Inflammatory macrophage treated with lipopolysaccharide for 1 hour (primary cell): ENCODE data around the gene ENTHD1.

Experiments
- DNase-seq, 2 donors: peaks; one replicate each; pipeline ENCODE4 v3.0.0-alpha.2; 2020 to 2022

Gene ENTHD1

GRCh38 chr22:39839204-39839603 lies 54.4 kb downstream of the ENTHD1 start:
- no peak for DNase-seq

GRCh38 chr22:39833610-39834009 lies 60.0 kb downstream of the ENTHD1 start:
- DNase-seq = no peak

- DNase-seq = no peak
Measured at GRCh38 chr22:39833093-39833492, 60.5 kb downstream of the ENTHD1 start.

DNA sequence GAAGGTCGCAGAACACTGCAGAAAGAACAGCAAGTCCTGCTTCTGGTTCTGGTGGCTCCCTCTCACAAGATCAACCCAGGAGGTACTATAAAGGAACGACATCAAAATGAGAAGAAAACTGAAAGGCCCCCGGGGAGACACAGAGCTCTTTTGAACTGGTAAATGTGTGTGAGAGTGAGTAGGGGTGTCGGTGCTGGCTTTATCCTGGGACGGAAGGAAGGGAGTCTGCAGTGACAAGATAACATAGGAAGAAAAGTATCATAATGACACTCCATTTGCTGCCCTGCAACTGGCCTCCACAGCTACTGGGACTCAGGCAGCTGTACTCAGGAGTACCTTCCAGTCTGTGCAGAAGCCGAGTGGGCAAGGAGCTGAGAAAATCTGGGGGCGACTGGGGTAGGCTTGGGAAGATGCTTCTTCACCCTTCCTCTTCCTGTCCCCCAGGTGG lies 60.9 kb downstream of the ENTHD1 start:
- no peak for DNase-seq

GRCh38 chr22:39825661-39826102 lies 67.9 kb downstream of the ENTHD1 start:
- no peak for DNase-seq

DNA sequence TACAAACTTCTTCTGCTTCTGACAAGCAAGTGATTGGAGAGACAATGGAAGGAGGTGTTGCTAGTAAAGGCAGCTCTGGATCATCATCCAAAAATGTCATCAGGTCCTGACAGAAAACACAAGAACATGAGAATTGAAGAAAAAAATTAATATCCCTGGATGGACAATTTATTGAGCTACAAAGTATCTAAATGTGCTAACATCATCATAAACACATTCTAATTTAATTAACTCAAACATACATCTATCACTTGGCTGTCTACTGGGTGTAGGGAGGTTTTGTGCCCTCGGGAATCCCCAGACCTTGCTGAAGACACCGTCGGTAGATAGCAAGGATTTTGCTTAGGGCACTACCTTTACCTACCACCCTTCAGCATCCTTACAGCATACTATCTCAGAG lies 72.6 kb downstream of the ENTHD1 start:
- DNase-seq = no peak

GRCh38 chr22:39820256-39820655 lies 73.3 kb downstream of the ENTHD1 start:
- no peak for DNase-seq

DNA sequence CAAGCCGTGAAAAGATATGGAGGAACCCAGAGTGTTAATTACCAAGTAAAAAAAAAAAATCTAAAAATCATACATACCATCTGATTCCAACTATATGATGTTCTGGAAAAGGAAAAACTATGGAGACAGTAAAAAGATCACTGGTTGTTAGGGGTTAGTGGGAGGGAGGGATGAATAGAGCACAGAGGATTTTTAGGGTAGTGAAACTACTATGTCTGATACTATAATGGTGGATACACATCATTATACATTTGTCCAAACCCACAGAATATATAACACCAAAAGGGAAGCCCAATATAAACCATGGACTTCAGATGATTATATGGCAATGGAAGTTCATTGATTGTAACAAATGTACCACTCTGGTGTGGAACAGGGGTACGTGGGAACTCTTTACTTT lies 74.1 kb downstream of the ENTHD1 start:
- DNase-seq = no peak

DNA sequence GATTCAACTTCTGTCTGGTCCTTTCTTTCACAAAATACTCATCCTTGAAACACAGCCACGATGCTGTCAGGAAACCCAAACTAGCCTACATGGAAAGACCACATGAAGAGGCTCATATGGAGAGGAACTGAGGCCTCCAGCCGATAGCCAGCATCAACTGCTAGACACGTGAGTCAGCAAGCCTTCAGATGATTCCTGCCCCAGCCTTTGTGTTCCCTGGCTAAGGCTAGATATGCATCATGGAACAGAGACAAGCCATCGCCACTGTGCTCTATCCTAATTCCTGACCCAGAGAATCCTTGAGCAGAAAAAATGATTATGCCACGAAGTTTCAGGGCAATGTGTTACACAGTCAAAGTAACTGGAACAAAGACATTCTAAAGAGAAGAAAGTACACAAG lies 75.5 kb downstream of the ENTHD1 start:
- no peak for DNase-seq

- peak in 1 of 2 donors; percentile 22 for DNase-seq
Measured at GRCh38 chr22:39815932-39816331, 77.6 kb downstream of the ENTHD1 start.

- peak; percentile 24 to 44 for DNase-seq
Measured at GRCh38 chr22:39814899-39815298, 78.7 kb downstream of the ENTHD1 start.

DNA sequence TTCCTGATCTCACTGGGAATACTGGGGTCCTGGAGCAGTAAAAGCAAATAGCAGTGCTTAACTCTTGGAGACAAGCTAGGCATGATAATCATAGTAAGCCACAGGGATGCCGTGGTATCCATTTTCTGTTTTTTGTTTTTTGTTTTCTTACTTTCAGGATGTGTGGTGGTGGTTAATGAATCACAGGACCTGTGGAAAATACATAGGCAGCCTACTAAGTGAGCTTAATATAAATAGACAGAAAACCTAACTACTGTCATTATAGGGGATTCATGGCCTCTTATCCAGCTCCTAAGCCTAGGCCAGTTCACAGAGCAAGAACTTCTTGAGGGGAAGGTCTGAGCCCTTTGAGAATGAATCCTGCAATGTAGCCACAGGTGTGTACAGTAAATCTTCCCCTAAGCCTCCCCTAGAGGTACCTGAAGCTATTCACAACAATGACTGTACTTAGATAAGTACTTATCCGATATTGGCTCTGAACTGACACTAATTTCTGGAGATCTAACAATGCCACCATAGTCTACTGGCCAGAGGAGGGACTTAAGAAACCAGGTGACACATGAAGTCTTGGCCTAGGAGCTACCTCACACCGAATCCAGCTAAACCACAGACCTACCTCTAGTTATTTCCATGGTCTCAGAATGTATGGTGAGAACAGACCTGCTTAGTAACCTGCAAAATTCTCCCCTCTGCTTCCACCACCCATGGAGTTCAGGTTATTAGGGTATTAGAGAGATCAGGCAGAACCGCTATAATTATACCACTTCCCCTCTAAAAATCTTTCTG lies 83.6 kb downstream of the ENTHD1 start:
- DNase-seq = no peak

GRCh38 chr22:39808081-39808480 lies 85.5 kb downstream of the ENTHD1 start:
- peak in 1 of 2 donors; percentile 23 for DNase-seq

GRCh38 chr22:39806109-39806508 lies 87.5 kb downstream of the ENTHD1 start:
- peak; percentile 10 to 29 for DNase-seq

DNA sequence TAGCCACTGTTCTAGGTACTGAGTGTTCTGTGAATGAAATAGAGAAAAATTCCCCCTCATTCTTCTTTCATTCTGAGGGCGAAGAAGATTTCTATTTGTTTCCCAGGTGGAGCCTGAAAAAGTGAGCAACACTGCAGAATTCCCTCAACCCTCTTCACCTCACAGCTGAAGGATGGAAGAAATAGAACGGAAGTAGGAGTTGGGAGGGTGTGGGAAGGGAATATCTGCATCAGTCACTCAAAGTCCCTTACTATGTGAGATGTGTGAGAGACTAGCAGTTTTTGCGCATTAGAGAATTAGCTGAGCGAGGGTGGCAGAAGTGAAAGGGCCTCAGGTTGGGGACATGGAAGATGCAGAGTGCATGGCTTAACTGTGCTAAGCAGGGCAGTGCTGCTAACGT lies 88.4 kb downstream of the ENTHD1 start:
- no peak for DNase-seq

DNA sequence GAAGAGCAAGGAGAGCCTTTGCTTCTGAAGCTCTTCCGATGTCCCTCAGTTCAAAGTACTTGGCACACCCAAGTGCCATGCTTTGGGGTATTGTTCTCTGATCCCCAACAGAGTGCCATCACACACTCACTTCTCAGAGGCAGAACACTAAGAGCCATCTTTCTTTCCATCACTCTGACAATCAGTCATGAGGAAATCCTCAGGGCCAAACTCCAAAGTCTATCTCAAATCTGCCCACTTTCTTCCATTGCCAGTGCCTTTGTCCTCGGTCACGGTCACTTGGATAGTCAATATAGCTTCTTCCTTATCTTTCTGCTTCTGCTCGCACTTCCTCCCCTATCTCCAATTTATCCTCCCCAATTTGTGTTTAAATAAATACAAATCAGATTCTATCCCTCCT lies 90.9 kb downstream of the ENTHD1 start:
- no peak for DNase-seq

DNA sequence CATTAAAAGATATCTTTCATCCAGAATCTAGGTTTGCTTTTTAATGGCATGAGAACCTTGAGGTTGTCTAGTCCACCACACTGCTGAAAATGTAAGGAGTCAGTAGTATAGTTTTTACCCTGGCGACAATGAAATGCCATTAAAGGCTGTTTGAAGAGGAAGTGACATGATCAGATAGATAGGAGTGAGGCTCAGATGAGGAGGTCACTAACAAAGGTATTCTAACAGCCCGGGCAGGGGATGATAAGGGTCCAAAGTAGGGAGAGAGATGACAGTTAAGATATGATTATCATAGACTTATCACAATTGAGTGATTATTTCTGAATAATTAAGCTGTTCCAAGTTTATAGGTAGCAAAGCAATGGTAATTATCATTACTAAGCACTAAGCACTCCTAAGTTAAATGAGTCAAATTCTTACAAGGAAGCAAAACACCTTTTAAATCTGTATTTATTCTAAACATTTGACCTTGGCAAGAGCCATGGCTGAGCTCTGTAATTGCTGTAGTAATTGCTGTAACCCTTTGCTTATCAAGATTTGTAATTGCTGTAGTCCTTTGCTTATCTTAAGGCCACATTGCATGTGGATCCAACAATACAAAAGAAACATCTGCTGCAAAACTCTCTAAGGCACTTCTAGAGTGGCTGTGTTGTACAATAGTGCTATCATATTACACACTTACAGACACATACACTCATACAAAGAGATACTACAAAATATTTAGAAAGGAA lies 92.6 kb downstream of the ENTHD1 start:
- no peak for DNase-seq

DNA sequence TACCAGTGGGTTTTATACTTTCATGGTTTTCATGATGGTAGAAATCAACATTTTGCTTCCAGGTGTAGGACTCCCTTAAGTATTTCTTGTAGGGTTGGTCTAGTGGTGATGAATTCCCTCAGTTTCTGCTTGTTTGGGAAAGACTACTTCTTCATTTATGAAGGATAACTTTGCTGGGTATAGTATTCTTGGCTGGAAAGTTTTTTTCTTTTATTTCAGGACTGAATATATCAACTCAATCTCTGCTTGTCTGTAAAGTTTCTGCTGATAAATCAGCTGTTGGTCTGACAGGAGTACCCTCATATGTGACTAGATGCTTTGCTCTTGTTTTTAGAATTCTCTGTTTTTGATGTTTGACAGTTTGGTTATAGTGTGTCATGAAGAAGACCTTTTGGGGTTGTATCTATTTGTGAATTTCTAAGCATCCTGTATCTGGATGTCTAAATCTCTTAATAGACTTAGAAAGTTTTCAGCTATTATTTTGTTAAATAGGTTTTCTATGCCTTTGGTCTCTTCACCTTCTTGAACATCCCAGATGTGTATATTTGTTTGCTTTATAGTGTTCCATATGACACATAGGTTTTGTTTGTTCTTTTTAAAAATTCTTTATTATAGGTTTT lies 95.9 kb downstream of the ENTHD1 start:
- no peak for DNase-seq

GRCh38 chr22:39789788-39790187 lies 103.8 kb downstream of the ENTHD1 start:
- DNase-seq = no peak

GRCh38 chr22:39785232-39785631 lies 108.3 kb downstream of the ENTHD1 start:
- DNase-seq = no peak

DNA sequence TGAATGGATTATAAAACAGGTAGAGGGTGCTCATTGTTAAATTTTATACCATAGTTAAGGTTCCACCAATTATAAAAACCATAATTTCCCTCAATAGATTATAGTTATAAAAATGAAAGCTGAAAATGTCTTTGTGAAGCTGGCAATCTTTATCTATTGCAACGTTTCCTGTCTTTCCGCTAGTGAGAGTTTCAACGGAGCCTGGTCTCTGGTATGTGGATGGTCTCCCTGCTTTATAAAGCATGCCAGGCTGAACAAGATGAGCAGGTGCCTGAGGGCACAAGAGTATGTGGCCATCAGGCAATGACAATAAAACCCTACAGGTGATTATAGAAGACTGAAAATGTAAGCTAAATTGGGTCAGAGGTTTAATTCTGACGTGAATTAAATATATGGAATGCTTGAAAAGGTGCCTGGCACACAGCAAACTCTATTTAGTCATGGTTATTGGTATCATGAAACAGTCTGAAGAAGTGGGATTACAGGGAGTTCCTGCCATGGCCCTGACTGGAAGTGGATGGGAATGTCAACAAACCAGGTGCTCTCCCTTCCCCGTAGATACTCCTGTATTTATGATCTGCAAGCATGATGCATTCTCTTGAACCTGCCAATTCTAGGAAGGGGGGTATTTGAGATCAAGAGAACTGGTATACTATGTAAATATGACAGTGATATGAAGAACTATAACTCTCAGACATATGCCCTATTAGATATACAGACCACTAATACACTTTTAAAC lies 115.7 kb downstream of the ENTHD1 start:
- DNase-seq = no peak

DNA sequence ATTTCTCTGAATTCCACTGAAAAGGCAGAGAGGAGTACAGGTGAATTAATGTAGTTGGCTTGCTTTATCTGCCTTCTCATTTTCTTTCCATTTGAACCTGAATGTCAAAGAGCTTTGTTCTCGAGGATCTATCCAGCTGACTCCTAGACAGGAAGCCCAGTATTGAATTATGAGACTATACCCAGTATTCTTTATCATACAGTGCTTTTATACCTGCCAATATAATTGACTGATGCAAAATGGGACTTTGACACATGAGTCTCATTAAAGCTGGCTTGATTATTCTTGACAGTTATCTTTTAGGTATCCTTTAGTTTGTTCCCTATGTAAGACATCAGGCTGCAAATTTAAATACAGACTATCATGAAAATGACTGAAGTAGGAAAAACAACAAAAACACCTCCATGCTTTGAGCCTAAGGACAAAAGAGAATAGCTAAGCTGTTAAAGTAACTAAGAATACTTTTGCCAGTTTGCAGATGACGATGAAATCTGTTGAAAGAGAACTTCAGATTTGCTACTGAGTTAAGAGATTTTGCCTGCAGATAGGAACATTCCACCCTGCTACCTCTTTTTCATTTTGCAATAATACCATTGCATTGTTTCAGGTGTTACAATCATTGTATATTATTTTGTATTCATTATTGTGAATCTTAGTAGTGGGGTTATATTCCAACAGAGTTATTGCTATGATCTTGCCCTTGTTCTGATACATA lies 117.1 kb downstream of the ENTHD1 start:
- no peak for DNase-seq
